Smooth muscle cell of the coronary artery (primary cell): Measurements from ENCODE around the gene ARHGAP21. TPM values are rescaled to one million over a fixed set of nuclear protein-coding genes. Genes with fewer than 3 reads are reported as not detected.

Experiments used
- total RNA-seq: library from RNA; depleted of rRNA; stranded (reverse); fragments of >200 nt; gene quantifications from 2 replicates; pipeline ENCODE4 v1.2.3, GENCODE V29; 2014; ENCODE audit warnings: low replicate concordance

The ARHGAP21 gene
- total RNA-seq = 54.9 and 68.2 TPM in 2 replicates

DNA sequence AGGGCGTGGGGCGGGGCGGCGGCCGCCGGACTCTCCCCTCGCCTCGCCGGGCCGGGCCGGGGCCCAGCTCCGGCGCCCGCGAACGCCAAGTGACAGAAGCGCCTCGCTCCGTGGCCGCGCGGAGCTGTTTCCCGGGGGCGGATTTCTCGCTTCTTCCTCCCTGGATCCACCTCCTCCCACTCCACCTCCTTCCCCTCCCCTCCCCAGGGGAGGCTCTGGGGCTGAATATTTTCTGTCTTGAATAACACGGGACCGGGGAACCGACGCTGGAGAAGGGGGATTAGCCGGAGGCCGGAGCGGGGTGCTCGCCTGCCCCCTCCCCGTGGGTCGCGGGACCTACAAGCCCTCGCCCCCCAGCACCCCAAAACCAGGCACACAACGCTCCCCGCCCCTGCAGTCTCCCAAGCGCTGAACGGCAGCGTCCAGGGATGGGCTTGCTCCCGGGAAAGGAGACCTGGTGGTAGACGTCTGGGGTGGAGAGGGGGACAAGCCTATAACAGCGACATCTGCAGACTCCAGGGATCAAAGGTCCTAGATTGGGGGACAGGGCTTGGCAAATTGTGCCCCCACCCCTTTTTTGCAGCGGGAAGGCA lies at the start of gene ARHGAP21:
Gene ARHGAP21 (minus strand): TSS at position 100 of the 593 bp plus-strand sequence. CDS start 1,988 bp downstream, outside the sequence.

Other genes starting within 250 kb of the ARHGAP21 start
- 12.6 and 40.1 TPM in 2 replicates for gene PRTFDC1, start 228.7 kb upstream of the ARHGAP21 start, total RNA-seq